IMR-90 (cell line): ENCODE data around the gene SORL1. TPM values are rescaled to one million over a fixed set of nuclear protein-coding genes. Genes with fewer than 3 reads are reported as not detected.

Experiments used
- ATAC-seq: fragments of 200-7000 bp; cut with Tn5 transposase; 2 replicates; pipeline ENCODE4 v1.9.1; 2020; ENCODE audit warnings: low read depth, mild to moderate bottlenecking, moderate library complexity
- BruUV-seq: library from RNA; stranded (reverse); fragments of 400-500 nt; replicated peaks from 2 replicates; lab custom pipeline; 2021; lab: Mats Ljungman, UMichigan
- CTCF ChIA-PET: fragments of 300-600 bp; formaldehyde crosslinking; extraction: SDS; loops from one replicate; lab custom pipeline; 2021; ENCODE audit warnings: antibody characterized with exemption; lab: Yijun Ruan, JAX
- POLR2A ChIA-PET: fragments of 300-600 bp; sonication (Branson Sonifier 250); formaldehyde crosslinking; loops from one replicate; lab custom pipeline; 2022; ENCODE audit warnings: antibody characterized with exemption; ENCODE audit not compliant: unreplicated experiment; lab: Charles Lee
- DNase-seq: peaks from one replicate; pipeline ENCODE4 v3.0.0; 2013
- H2AFZ ChIP-seq: replicated peaks from 2 replicates; pipeline ENCODE3; 2013; ENCODE audit warnings: low read length, mild to moderate bottlenecking; ENCODE audit not compliant: poor library complexity
- H2AK5ac ChIP-seq: 2 replicates; pipeline ENCODE4 v1.6.1; 2013; ENCODE audit warnings: low read depth, low read length, inconsistent platforms
- H2AK9ac ChIP-seq: replicated peaks from 2 replicates; pipeline ENCODE3; 2013; ENCODE audit warnings: mild to moderate bottlenecking, low read depth, low read length, moderate library complexity; ENCODE audit not compliant: poor library complexity
- H2BK120ac ChIP-seq: 2 replicates; pipeline ENCODE4 v1.6.1; 2013; ENCODE audit warnings: low read depth, low read length, inconsistent platforms
- H2BK15ac ChIP-seq: 3 replicates; pipeline ENCODE4 v1.6.1; 2013; ENCODE audit warnings: low read depth, low read length, inconsistent platforms
- H2BK20ac ChIP-seq: 2 replicates; pipeline ENCODE4 v1.6.1; 2013; ENCODE audit warnings: low read depth, mild to moderate bottlenecking, inconsistent platforms, low read length, moderate library complexity
- H2BK5ac ChIP-seq: 2 replicates; pipeline ENCODE4 v1.6.1; 2013; ENCODE audit warnings: mild to moderate bottlenecking, low read depth, low read length, inconsistent platforms; ENCODE audit not compliant: poor library complexity, severe bottlenecking
- H3K14ac ChIP-seq: replicated peaks from 2 replicates; pipeline ENCODE4 v1.6.1; 2013; ENCODE audit warnings: low read depth, low read length, inconsistent platforms
- H3K18ac ChIP-seq: 2 replicates; pipeline ENCODE4 v1.6.1; 2013; ENCODE audit warnings: low read depth, low read length, control low read depth
- H3K23ac ChIP-seq: 2 replicates; pipeline ENCODE4 v1.6.1; 2013; ENCODE audit warnings: low read depth, low read length, inconsistent platforms
- H3K27ac ChIP-seq: 2 replicates; pipeline ENCODE4 v1.5.1; 2013; ENCODE audit warnings: mild to moderate bottlenecking, control low read depth, low read length; ENCODE audit not compliant: insufficient read depth
- H3K27me3 ChIP-seq: 2 replicates; pipeline ENCODE4 v1.6.1; 2013; ENCODE audit warnings: low read length; ENCODE audit not compliant: control insufficient read depth, insufficient read depth
- H3K36me3 ChIP-seq: 2 replicates; pipeline ENCODE4 v1.6.1; 2013; ENCODE audit warnings: low read length, mixed read lengths; ENCODE audit not compliant: control insufficient read depth, insufficient read depth
- H3K4ac ChIP-seq: 2 replicates; pipeline ENCODE4 v1.6.1; 2013; ENCODE audit warnings: low read depth, low read length, inconsistent platforms
- H3K4me1 ChIP-seq: 2 replicates; pipeline ENCODE4 v1.6.1; 2013; ENCODE audit warnings: low read length, mixed read lengths; ENCODE audit not compliant: control insufficient read depth, insufficient read depth
- H3K4me2 ChIP-seq: 2 replicates; pipeline ENCODE4 v1.6.1; 2013; ENCODE audit warnings: low read depth, mild to moderate bottlenecking, control low read depth, low read length, moderate library complexity
- H3K4me3 ChIP-seq: 2 replicates; pipeline ENCODE4 v1.5.1; 2013; ENCODE audit warnings: low read depth, mild to moderate bottlenecking, control low read depth, low read length, moderate library complexity; ENCODE audit not compliant: insufficient read depth
- H3K56ac ChIP-seq: 2 replicates; pipeline ENCODE4 v1.6.1; 2013; ENCODE audit warnings: low read length, inconsistent platforms; ENCODE audit not compliant: insufficient read depth; ENCODE audit errors: extremely low read depth
- H3K79me1 ChIP-seq, 2 experiments: 2 replicates each; pipeline ENCODE4 v1.6.1; 2013; ENCODE audit warnings: low read length in 2 of 2, inconsistent platforms in 1 of 2, low read depth in 1 of 2
- H3K9ac ChIP-seq: 2 replicates; pipeline ENCODE4 v1.6.1; 2013; ENCODE audit warnings: low read depth, low read length, control low read depth
- H3K9me1 ChIP-seq: 2 replicates; pipeline ENCODE4 v1.6.1; 2013; ENCODE audit warnings: low read length, inconsistent platforms; ENCODE audit not compliant: insufficient read depth
- H3K9me3 ChIP-seq: 2 replicates; pipeline ENCODE4 v1.6.1; 2013; ENCODE audit warnings: low read length; ENCODE audit not compliant: control insufficient read depth, insufficient read depth
- H4K20me1 ChIP-seq: 2 replicates; pipeline ENCODE4 v1.6.1; 2013; ENCODE audit warnings: low read length, inconsistent platforms; ENCODE audit not compliant: insufficient read depth
- H4K5ac ChIP-seq: 2 replicates; pipeline ENCODE4 v1.6.1; 2013; ENCODE audit warnings: mild to moderate bottlenecking, low read depth, low read length, control low read depth
- H4K8ac ChIP-seq, 2 experiments: 2 replicates each; pipeline ENCODE4 v1.6.1; 2013; ENCODE audit warnings: low read depth in 2 of 2, low read length in 2 of 2, control low read depth in 1 of 2, inconsistent platforms in 1 of 2
- H4K91ac ChIP-seq: 2 replicates; pipeline ENCODE4 v1.6.1; 2013; ENCODE audit warnings: low read depth, low read length, inconsistent platforms; ENCODE audit not compliant: insufficient read depth
- BHLHE40 ChIP-seq: fragments of 150-350 bp; IDR thresholded peaks from 2 replicates; pipeline ENCODE4 v1.6.1; 2016; ENCODE audit warnings: mild to moderate bottlenecking, low read depth, low read length
- FOS ChIP-seq: fragments of 150-350 bp; IDR thresholded peaks from 2 replicates; pipeline ENCODE4 v1.6.1; 2016; ENCODE audit warnings: low read depth, low read length
- POLR2A ChIP-seq: IDR thresholded peaks from 2 replicates; pipeline ENCODE4 v1.6.1; 2012; ENCODE audit warnings: mild to moderate bottlenecking, low read depth, low read length
- RCOR1 ChIP-seq: IDR thresholded peaks from 2 replicates; pipeline ENCODE4 v1.6.1; 2012; ENCODE audit warnings: mild to moderate bottlenecking, low read length, improper control_type of control experiment; ENCODE audit not compliant: insufficient replicate concordance
- WGBS, 2 experiments: methylation state at CpG; one replicate each; pipeline versions ENCODE4 v1.1.5 to v1.1.7; 2013; ENCODE audit warnings: missing lambda C conversion rate in 2 of 2; ENCODE audit not compliant: insufficient read length in 1 of 2; ENCODE audit errors: extremely low coverage in 2 of 2; 5-methylcytosine and 5-hydroxymethylcytosine counted together
- dilution Hi-C: fragments of 300-500 bp; cut with HindIII; formaldehyde crosslinking; loops from one replicate; pipeline ENCODE4 v1.14.3; 2018; ENCODE audit warnings: low sequenced_read_pairs; ENCODE audit not compliant: unreplicated experiment
- in situ Hi-C: fragments of 300-500 bp; cut with MboI; formaldehyde crosslinking; loops from 3 replicates; pipeline ENCODE4 v1.14.3; 2019; ENCODE audit warnings: low sequenced_read_pairs, inconsistent platforms, mixed read lengths
- intact Hi-C: fragments of 100-400 bp; cut with micrococcal nuclease; formaldehyde crosslinking; loops from 2 replicates; pipeline ENCODE4 v1.10.0; 2022
- polyA plus RNA-seq, 3 experiments: library from polyadenylated mRNA; depleted of rRNA; stranded (reverse); fragments of >200 nt; gene quantifications; 2 replicates each; pipeline ENCODE4 v1.2.3, GENCODE V29; 2012; ENCODE audit warnings: low replicate concordance in 1 of 3
- total RNA-seq: library from RNA; depleted of rRNA; stranded (reverse); fragments of >200 nt; gene quantifications from 2 replicates; pipeline ENCODE4 v1.2.3, GENCODE V29; 2012
- TF ChIP-seq, protein P1 (sequence below): fragments of 150-350 bp; IDR thresholded peaks from 2 replicates; pipeline ENCODE4 v1.6.1; 2016; ENCODE audit warnings: low read depth, mild to moderate bottlenecking, low read length, moderate library complexity, borderline replicate concordance

SORL1 gene
- total and polyA plus RNA-seq, 2 of the 4 experiments (the other 2 are of a cell fraction) = 1.0 to 2.0 TPM

DNA sequence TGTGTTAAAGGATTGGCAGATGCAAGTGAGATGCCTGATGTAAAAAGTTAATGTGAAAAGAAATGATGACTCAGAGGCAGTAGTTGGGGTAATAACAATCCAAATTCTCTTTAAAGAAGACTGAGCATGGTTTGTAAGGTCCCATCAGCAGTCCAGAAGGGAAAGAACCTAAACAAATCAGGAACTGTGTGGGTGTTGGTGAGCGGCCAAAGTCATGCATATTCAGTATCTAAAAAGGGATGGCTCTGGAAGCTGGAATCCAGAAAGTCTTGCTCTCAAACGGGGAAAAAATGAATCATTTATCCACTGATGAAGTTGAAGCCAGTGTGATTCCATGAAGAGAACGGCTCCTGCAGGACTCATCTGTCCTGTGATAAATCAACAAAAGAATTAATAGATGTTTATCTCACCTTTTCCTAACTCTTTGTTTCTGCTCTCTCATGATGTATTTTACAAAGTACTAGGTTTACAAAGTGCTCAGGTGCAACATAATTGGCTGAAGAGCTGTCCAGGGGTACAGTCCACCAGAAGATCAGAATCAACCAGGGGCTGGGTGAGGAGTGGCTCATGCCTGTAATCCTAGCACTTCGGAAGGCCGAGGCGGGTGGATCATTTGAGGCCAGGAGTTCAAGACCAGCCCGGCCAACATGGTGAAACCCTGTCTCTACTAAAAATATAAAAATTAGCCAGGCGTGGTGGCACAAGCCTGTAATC is 21.1 kb downstream of the SORL1 start:
- dilution Hi-C loops (no loop called here), in situ Hi-C loops (loop anchor here (25.0 kb wide), 1 partner anchor 639 kb away; the partner anchor contains the start of gene BLID), intact Hi-C loops (no loop called here)
- Histone ChIP-seq H3K18ac (no peak overlapping the region), H2AFZ (no peak overlapping the region), H4K91ac (no peak overlapping the region), H3K9me3 (no peaks in the 10 kb centered on the region), H2BK20ac (no peak overlapping the region), H3K79me1 (no peaks in the 10 kb centered on the region), H4K20me1 (no peaks in the 10 kb centered on the region), H2AK9ac (no peak overlapping the region), H4K5ac (no peak overlapping the region), H3K27ac (no peak overlapping the region), H3K14ac (no peak overlapping the region), H4K8ac (no peak overlapping the region), H3K4me1 (no peaks in the 10 kb centered on the region), H3K9me1 (no peaks in the 10 kb centered on the region), H2BK5ac (no peak overlapping the region), H3K36me3 (no peaks in the 10 kb centered on the region), H3K27me3 (peaks cover 4% of the 10 kb centered on the region; the same call in 1 of the 2 replicates), H3K4me3 (no peak overlapping the region), H3K56ac (no peak overlapping the region), H3K9ac (no peak overlapping the region), H3K4ac (no peak overlapping the region), H3K4me2 (no peak overlapping the region), H2BK120ac (no peak overlapping the region), H2BK15ac (no peak overlapping the region), H3K23ac (no peak overlapping the region), H2AK5ac (no peak overlapping the region)
- ATAC-seq (peak; percentile 79), DNase-seq (peak; percentile 73)
- POLR2A ChIA-PET = no interaction called here
- no peak for TF ChIP-seq RCOR1
- TF ChIP-seq, protein P1, sequence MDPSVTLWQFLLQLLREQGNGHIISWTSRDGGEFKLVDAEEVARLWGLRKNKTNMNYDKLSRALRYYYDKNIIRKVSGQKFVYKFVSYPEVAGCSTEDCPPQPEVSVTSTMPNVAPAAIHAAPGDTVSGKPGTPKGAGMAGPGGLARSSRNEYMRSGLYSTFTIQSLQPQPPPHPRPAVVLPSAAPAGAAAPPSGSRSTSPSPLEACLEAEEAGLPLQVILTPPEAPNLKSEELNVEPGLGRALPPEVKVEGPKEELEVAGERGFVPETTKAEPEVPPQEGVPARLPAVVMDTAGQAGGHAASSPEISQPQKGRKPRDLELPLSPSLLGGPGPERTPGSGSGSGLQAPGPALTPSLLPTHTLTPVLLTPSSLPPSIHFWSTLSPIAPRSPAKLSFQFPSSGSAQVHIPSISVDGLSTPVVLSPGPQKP = no peak
- no peak for TF ChIP-seq POLR2A
- no peak for TF ChIP-seq BHLHE40
- TF ChIP-seq FOS = no peak
- 88% methylated on average over 4 of the region's 8 CpGs; no CpG with 5 or more reads in 1 of the 2 experiments for WGBS, 2 experiments
- no TSS peak for BruUV-seq
- CTCF ChIA-PET = no interaction called here
